Subcutaneous abdominal adipose tissue (tissue), 5 donors: ENCODE data around the gene TMC7.

Source experiments
- H3K27ac ChIP-seq: one replicate; pipeline ENCODE4 v1.7.0; 2013; ENCODE audit warnings: low read depth, mild to moderate bottlenecking, inconsistent platforms, low read length, moderate library complexity
- H3K27me3 ChIP-seq, 5 donors: one replicate each; pipeline ENCODE4 v1.7.0; 2013; ENCODE audit warnings: low read length in 5 of 5, inconsistent platforms in 1 of 5; ENCODE audit not compliant: control insufficient read depth in 5 of 5, insufficient read depth in 4 of 5
- H3K36me3 ChIP-seq, 5 donors: one replicate each; pipeline ENCODE4 v1.7.0; 2013; ENCODE audit warnings: low read length in 5 of 5; ENCODE audit not compliant: control insufficient read depth in 5 of 5, insufficient read depth in 5 of 5
- H3K4me1 ChIP-seq, 5 donors: one replicate each; pipeline ENCODE4 v1.7.0; 2013; ENCODE audit warnings: low read length in 5 of 5, mild to moderate bottlenecking in 3 of 5, moderate library complexity in 1 of 5; ENCODE audit not compliant: control insufficient read depth in 5 of 5, insufficient read depth in 5 of 5
- H3K4me3 ChIP-seq, 5 donors: one replicate each; pipeline ENCODE4 v1.7.0; 2013; ENCODE audit warnings: low read length in 5 of 5, low read depth in 1 of 5
- H3K9ac ChIP-seq, 5 donors: one replicate each; pipeline ENCODE4 v1.7.0; 2013; ENCODE audit warnings: low read length in 5 of 5, mild to moderate bottlenecking in 4 of 5, moderate library complexity in 3 of 5
- H3K9me3 ChIP-seq, 5 donors: one replicate each; pipeline ENCODE4 v1.7.0; 2013; ENCODE audit warnings: low read length in 5 of 5; ENCODE audit not compliant: control insufficient read depth in 5 of 5
- donor health status: healthy.
- donor health status: healthy.
- donor health status: healthy.
- donor health status: healthy.
- donor health status: healthy.

TMC7 gene

GRCh38 chr16:19020689-19021088 is 37.0 kb downstream of the TMC7 start:
- peaks cover 0 to 13% (median 5%) of the 10 kb centered on the region in 5 donors for H3K36me3 ChIP-seq
- H3K27me3 ChIP-seq = no peaks in the 10 kb centered on the region
- peaks cover 0 to 5% (median 0%) of the 10 kb centered on the region in 5 donors for H3K9me3 ChIP-seq
- H3K27ac ChIP-seq = no peak overlapping the region
- no peaks in the 10 kb centered on the region for H3K4me1 ChIP-seq
- no peak overlapping the region for H3K4me3 ChIP-seq
- no peak overlapping the region for H3K9ac ChIP-seq

DNA sequence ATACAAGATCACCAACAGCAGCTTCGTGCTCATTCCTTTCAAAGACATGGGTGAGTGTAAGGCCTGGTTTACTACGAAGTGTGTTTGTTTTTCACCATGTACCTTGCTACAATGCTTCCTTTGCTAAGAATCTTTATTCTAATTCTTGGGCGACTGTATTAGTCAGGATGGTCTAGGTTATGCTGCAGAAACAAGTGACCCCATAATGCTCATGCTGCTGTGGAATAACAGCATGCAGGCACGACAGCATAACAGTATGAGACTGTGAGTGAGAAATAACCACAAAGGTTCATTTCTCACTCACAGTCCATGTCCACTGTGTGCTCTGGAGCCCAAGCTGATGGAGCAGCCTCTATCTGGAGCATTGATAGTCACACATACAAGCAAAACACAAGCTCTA is 38.0 kb downstream of the TMC7 start:
- Histone ChIP-seq H3K36me3 (peaks cover 0 to 9% (median 3%) of the 10 kb centered on the region in 5 donors), H3K27ac (no peak overlapping the region), H3K27me3 (no peaks in the 10 kb centered on the region), H3K4me1 (no peaks in the 10 kb centered on the region), H3K9me3 (peaks cover 0 to 5% (median 0%) of the 10 kb centered on the region in 5 donors), H3K9ac (no peak overlapping the region), H3K4me3 (no peak overlapping the region)

DNA sequence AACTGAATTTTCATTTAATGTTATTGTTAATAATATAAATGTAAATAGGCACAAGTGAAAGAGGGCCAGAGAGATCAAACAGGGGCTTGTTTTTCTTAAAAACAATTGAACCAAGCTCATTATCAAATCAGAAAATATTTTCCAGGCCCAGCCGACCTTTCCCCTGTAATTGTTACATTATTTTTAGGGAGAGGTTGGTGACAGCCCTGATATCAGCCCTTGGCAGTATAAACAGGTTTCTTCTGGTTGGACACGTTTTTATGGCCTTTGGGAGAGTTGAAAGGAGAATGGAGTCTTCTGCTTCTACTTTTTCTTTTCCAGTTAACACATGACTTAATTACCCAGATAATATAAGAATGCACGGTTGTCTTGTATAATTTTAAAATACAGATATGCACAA is 43.7 kb downstream of the TMC7 start:
- Histone ChIP-seq H3K9ac (no peak overlapping the region), H3K4me3 (no peak overlapping the region), H3K9me3 (no peaks in the 10 kb centered on the region), H3K4me1 (peaks cover 0 to 20% (median 3%) of the 10 kb centered on the region in 5 donors), H3K36me3 (peaks cover 0 to 8% (median 0%) of the 10 kb centered on the region in 5 donors), H3K27ac (no peak overlapping the region), H3K27me3 (no peaks in the 10 kb centered on the region)

DNA sequence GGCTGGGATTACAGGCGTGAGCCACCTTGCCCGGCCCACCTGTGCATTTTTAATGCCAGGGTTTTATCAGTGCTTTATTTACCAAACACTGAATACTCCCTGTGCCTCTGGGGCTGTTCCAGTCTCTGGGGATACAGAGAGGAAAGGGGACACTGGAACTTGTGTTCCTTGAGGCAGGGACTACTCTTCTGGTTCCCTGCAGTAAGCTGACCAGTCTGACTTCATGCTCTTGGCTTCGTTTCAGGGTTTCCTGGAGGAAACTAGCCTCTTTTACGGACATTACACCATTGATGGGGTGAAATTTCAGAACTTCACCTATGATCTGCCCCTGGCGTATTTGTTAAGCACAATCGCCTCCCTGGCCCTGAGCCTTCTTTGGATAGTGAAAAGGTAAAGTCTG is 46.2 kb downstream of the TMC7 start:
- Histone ChIP-seq H3K9ac (no peak overlapping the region), H3K9me3 (no peaks in the 10 kb centered on the region), H3K27me3 (no peaks in the 10 kb centered on the region), H3K4me1 (peaks cover 0 to 20% (median 3%) of the 10 kb centered on the region in 5 donors), H3K27ac (no peak overlapping the region), H3K4me3 (no peak overlapping the region), H3K36me3 (peaks cover 0 to 5% (median 0%) of the 10 kb centered on the region in 5 donors)

GRCh38 chr16:19031738-19032137 is 48.0 kb downstream of the TMC7 start:
- no peak overlapping the region for H3K4me3 ChIP-seq

GRCh38 chr16:19033761-19034160 is 50.0 kb downstream of the TMC7 start:
- Histone ChIP-seq H3K27me3 (no peaks in the 10 kb centered on the region), H3K4me1 (peaks cover 0 to 12% (median 3%) of the 10 kb centered on the region in 5 donors), H3K4me3 (no peak overlapping the region), H3K27ac (no peak overlapping the region), H3K9me3 (peaks cover 0 to 14% (median 6%) of the 10 kb centered on the region in 5 donors), H3K36me3 (peaks cover 0 to 6% (median 2%) of the 10 kb centered on the region in 5 donors), H3K9ac (no peak overlapping the region)

More at GRCh38 chr16:19031738-19032137, 48.0 kb downstream of the TMC7 start:
- Histone ChIP-seq H3K36me3 (peaks cover 0 to 6% (median 2%) of the 10 kb centered on the region in 5 donors), H3K4me1 (peaks cover 0 to 20% (median 3%) of the 10 kb centered on the region in 5 donors), H3K27me3 (no peaks in the 10 kb centered on the region), H3K9me3 (peaks cover 0 to 11% (median 2%) of the 10 kb centered on the region in 5 donors), H3K9ac (no peak overlapping the region), H3K27ac (no peak overlapping the region)

DNA sequence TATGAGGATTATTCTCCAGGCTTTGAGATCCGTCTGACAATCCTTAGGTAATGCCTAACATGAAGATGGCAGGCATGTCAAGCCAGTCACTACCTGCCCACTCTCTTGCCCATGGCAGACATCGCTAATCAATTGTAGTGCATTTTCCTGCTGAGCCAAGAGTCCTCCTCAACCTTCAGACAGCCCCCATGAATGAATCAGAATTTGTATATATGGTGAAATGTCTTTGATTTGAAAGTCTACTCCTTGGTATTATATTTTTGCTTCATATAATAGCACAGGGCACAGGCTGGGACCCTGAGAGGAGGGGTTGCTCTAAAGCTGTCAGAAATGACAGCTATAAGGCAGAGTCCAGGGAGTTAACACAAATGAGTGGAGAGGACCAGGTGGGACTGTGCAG is 56.7 kb downstream of the TMC7 start:
- Histone ChIP-seq H3K4me3 (no peak overlapping the region), H3K4me1 (no peaks in the 10 kb centered on the region), H3K36me3 (peaks cover 0 to 12% (median 4%) of the 10 kb centered on the region in 5 donors), H3K27ac (no peak overlapping the region), H3K9me3 (peaks cover 0 to 13% (median 6%) of the 10 kb centered on the region in 5 donors), H3K9ac (no peak overlapping the region), H3K27me3 (no peaks in the 10 kb centered on the region)

- H3K4me3 ChIP-seq = no peak overlapping the region
- no peak overlapping the region for H3K27ac ChIP-seq
- H3K4me1 ChIP-seq = no peaks in the 10 kb centered on the region
- peaks cover 0 to 19% (median 4%) of the 10 kb centered on the region in 5 donors for H3K36me3 ChIP-seq
- peaks cover 0 to 2% (median 0%) of the 10 kb centered on the region in 5 donors for H3K9me3 ChIP-seq
- no peaks in the 10 kb centered on the region for H3K27me3 ChIP-seq
- no peak overlapping the region for H3K9ac ChIP-seq
Observed at GRCh38 chr16:19044769-19045168, 61.0 kb downstream of the TMC7 start.

DNA sequence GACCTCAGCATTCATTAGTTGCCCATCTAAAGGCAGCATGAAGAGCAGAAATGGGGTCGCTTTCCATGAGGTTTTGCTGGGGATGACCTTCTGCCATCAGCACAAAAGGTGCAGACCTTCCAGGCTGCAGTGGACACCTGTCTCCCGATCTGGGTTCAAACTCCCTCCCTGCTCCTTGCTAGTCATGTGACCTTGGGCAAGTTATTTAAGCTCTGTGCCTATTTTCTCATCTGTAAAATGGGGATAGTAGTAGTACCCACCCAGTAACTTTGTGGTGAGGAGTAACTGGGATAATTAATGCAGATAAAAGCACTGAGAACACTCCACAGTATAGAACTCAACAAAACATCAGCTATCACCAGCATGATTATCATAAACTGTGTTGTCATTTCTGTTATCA is 62.3 kb downstream of the TMC7 start:
- Histone ChIP-seq H3K4me3 (no peak overlapping the region), H3K36me3 (peaks cover 0 to 16% (median 4%) of the 10 kb centered on the region in 5 donors), H3K9ac (no peak overlapping the region), H3K4me1 (no peaks in the 10 kb centered on the region), H3K27me3 (no peaks in the 10 kb centered on the region), H3K9me3 (no peaks in the 10 kb centered on the region), H3K27ac (no peak overlapping the region)

GRCh38 chr16:19062706-19063105 is 79.0 kb downstream of the TMC7 start:
- H3K9me3 ChIP-seq = no peaks in the 10 kb centered on the region
- H3K9ac ChIP-seq = no peak overlapping the region
- no peaks in the 10 kb centered on the region for H3K27me3 ChIP-seq
- H3K27ac ChIP-seq = no peak overlapping the region
- peaks cover 0 to 24% (median 4%) of the 10 kb centered on the region in 5 donors for H3K4me1 ChIP-seq
- H3K4me3 ChIP-seq = no peak overlapping the region
- peaks cover 0 to 8% (median 0%) of the 10 kb centered on the region in 5 donors for H3K36me3 ChIP-seq
